Measurements from ENCODE around the gene CEMIP.

Gene CEMIP

DNA sequence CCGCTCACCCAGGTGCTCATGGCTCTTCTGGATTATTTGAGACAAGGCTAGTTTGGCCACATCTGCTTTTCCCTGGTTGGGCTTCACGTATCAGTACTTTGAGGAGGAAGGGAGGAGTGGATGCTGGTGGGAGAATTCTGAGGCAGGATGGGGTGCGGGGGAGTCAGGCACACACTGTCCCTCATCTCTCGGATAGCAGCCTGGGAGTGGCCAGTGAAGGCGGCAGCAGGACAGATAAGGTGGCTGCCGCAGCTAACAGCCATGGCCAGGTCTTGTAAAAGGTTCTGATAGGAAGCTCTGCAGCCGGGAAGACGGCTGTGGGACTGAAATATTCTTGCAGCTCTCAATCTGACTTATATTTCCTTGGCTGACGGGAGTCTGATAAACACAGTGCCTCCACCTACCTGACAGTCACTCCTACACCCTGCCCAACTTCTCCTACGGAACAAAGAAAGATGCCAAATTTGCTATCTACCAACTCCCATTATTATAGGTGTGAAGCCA, 123.2 kb downstream of the CEMIP start:
- DNase-seq, result no peak

DNA sequence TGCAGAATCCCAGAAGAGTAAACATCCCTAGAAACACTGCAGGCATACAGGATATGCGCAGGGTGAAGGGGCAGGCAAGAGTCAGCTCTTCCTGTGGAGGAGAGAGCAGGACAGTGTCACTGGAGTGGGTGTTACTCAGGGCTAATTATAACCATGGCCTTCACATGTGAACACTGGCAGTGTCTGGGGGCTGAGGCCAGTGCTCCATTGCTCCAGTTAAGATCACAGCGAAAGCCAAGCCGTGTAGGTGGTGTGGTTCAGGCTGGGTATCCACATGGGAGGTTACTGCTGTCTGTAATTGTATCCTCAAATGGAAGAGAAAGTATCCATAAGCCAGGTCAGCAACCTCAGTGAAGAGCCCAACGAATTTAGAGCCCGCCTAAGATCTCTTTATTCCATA, 125.8 kb downstream of the CEMIP start:
- DNase-seq, result no peak

DNA sequence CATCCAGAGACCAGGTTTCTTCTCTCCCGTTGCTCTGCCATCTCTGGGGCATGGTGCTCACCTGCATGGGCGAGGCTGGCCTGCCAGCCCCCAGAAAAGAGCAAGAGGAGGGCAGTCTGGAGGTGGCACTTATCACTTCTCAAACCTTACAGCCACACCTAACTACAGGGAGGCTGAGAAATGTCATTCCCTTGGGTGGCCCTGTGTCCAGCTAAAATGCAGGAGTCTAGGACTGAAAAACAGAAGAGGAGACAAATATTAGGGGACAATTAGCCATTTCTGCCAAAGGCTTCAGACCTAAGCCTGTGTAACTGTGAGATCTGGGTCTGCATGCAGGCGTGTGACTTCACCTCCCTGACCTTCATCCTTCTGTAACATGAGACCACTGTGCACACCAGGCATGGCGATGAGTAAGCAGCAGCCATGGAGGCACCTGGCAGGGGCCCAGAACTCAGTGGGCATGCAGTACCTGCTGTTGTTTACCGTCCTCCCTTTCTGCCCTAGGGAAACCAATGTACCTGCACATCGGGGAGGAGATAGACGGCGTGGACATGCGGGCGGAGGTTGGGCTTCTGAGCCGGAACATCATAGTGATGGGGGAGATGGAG, 127.1 kb downstream of the CEMIP start:
- no peak for DNase-seq

DNA sequence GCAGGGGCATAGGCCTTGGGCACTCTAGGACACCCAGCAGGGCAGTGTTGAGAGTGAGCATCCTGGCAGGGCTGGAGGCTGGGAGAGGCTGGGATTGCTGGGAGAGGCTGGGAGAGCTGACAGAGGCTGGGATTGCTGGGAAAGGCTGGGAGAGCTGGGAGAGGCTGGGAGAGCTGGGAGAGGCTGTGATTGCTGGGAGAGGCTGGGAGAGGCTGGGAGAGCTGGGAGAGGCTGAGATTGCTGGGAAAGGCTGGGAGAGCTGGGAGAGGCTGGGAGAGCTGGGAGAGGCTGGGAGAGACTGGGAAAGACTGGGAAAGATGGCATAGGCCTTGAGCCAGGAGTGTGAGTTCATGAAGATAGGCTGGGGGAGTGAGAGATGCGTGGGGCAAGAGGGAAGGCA, 132.7 kb downstream of the CEMIP start:
- no peak for DNase-seq

DNA sequence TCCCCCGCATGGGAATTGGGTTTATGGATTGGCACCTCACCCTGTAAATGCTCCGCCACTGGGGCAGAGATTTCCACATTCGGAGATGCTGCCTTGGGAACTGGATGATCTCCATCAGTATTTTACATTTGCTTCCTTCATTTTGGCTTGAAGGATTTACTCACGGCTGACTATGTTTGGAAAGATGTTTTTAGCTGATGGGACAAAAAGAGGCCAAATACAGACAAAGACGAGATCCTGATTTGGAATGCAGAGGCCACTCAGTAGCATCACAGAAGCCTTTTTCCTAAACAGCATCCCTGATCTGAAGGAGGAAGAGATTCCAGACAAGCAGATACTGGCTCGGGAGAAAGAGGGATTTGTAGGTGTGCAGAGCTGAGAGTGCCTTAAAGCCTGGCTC, 133.5 kb downstream of the CEMIP start:
- DNase-seq, result no peak

DNA sequence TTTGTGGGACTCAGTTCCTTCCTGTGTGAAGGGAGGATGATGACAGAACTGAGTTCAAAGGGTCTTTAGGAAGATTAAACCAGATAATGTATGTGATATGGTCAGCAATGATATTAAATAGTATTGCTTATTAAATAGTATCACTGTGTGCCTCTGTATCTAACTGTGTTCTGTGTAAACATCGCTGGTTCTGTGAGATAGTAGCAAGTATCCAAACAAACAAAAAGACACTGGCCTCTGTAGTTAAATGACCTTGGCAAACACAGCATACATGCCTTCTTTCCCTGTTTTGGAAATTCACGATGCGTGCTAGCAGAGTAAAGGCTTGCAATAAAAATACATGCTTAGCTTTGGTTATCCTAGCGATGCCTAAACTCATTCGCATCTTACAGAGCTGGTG, 134.4 kb downstream of the CEMIP start:
- DNase-seq, result no peak

DNA sequence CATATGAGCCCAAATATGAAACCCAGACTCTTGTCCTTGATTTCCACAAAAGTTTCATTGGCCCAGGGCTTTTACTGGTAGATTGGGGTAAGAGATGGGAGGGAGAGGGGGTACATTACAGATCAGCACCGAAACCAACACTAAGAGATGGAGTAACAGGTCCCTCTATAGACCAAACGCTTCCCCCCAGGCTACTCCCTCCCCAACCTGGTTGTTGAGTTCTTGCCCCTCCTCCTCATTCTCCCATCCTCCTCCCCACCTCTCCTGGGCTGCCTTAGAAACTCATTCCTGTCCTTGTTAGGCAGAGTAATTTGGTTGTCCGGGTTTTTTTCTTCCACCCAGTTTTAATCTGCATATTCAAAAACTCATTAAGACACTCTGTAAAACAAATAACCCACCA, 136.3 kb downstream of the CEMIP start:
- DNase-seq, result no peak

DNA sequence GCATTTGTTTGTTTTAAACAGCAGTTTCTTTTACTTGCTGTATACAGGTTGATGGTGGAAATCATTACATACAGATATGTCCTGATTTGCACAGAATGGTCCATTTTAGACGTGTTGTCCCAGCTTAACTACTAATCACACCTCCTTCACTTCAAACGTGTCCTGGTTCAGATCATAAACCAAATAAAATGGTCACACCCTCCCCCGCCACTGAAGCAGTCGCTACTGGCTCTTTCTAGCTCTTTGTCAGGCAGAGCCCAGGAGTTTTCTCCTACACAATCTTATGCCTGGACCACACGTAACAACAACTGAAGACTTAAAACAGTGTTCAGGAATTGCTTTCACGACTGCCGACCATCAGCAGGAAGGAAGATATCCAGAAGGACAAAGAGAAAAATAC, 136.9 kb downstream of the CEMIP start:
- no peak for DNase-seq

DNA sequence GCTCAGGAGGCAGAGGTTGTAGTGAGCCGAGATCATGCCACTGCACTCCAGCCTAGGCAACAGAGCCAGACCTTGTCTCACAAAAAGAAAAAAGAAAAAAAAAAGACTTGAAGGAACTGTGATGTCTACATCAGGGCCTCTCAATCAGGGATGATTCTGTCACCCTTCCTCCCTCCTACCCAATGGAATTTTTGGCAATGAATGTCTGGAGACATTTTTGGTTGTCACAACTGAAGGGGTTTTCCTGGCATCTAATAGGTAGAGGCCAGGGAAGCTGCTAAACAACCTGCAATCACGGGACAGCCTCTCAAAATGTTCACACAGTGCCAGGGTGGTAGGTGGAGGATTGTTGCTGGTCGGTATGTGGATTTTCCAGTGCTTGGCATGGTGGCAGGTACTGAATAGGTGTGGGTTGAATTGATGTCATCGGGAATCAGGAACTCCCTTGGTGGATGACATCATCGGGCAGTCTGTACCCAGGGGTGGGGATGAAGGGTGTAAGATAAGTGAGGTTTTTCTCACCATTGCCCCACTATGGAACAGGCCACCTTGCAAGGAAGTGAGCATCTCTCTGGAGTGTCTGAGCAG, 139.1 kb downstream of the CEMIP start:
- no peak for DNase-seq

DNA sequence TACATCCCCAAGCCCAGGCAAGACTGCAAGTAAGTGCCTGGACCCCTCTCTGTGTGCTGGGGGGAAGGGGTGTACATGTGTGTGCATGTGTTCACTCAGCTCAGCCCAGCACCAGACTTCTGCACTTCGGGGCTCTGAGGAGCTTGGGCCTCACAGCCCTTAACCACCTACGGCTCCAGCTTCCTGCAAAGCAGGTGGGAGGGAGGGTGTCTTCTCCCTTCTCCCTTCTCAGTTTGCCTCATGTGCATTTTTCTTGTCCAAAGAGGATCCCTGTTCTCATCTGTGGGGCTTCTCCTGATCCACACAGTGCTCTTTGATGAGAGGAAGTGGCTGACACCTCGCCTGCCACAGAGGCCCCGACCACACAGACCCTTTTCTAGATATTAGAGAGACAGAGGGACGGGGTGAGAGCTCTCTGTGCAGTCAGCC, 141.1 kb downstream of the CEMIP start:
- DNase-seq, result peak; percentile 28

DNA sequence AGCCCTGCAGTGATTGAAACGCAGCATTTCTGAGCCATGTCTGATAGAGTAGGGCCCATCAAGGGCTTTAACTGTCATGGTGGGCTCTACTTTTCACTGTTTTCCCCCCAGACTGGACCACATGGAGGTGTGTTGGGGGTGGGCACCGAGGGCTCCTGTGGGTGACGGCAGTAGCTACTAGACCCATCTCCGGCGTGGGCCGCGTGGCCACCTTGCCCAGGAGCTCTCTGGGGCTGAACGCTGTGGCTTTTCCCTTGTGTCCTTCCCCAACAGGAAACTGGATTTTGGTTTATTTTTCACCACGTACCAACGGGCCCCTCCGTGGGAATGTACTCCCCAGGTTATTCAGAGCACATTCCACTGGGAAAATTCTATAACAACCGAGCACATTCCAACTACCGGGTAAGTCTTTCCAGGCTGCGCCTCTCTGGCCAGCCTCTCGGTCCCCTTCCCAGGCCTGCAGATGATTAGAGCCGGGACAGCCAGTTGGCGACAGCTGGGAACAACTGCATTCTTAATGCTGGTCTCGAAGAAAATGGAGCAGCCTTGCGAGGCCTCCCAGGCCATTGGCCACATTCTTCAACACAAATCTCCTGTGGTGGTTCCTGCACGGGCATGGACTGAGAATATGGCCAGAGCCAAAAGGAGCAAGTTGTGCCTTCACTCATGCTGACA, 142.7 kb downstream of the CEMIP start:
- no peak for DNase-seq

DNA sequence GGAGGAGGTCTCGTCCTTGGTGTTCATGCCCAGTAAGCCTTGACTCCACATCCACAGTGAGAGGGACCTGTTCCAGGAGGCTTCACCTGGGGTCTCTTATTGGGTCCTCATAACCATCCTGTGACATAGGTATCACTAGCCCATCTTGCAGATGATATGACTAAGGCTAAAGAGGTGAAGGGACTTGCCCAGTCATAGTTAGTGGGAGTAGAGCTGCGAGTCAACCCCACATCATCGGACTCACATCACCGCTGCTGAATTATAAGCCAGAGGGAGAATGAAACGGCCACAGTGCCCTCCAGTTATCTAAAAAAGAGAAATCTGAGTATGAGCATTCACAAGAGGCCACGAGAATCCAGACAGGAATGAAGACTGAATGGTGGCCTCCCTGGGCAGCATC, 144.5 kb downstream of the CEMIP start:
- DNase-seq, result peak; percentile 14

DNA sequence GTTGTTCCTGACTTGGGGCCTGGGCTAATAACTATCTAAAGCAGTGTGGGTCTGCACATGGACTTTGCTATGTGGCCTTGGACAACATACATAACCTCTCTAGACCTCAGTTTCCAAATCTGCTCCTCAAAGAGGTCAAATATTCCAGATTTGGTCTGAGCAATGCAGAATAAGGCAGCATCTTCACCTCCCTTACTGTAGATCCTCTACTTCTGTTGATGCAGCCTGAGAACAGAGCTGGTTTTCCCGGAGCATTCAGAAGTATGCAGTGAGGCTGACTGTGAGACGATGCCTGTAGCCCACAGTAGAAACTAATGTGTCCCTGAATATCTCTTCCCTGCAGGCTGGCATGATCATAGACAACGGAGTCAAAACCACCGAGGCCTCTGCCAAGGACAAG, 145.1 kb downstream of the CEMIP start:
- DNase-seq, result no peak

DNA sequence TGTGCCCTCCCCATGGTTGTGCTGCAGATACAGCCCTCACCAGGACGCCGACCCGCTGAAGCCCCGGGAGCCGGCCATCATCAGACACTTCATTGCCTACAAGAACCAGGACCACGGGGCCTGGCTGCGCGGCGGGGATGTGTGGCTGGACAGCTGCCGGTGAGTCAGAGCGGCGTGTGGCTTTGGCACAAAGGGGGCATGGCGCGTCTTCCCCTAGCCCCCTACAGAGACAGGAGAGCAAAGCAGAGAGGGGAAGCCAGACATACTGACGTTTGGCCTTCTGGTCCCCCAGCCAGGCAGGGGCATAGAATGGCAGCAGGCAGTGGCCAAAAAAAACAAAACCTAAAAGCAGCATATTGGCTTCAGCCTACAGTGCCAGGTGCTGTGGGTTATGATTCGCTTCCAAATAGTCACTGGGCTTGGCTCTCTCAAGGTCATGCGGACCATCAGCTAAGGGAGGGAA, 146.5 kb downstream of the CEMIP start:
- DNase-seq, result no peak

DNA sequence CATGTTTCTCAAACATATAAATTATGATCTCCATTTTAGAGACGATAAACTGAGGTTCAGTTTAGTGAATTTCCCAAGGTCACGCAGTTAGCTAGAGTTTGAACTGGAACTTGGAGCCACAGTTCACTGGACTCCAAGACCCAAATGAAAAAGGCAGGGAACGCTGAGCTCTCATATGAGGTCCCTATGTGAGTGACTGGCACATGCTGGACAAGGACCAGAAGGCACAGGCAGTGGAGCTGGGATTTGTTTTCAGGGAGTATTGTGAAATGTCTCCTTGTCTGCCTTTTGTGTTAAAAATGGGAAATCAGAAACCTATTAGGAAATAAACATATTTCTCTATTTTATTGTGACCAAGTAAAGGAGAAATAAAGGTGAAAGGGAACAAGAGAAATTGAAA, 147.0 kb downstream of the CEMIP start:
- no peak for DNase-seq

DNA sequence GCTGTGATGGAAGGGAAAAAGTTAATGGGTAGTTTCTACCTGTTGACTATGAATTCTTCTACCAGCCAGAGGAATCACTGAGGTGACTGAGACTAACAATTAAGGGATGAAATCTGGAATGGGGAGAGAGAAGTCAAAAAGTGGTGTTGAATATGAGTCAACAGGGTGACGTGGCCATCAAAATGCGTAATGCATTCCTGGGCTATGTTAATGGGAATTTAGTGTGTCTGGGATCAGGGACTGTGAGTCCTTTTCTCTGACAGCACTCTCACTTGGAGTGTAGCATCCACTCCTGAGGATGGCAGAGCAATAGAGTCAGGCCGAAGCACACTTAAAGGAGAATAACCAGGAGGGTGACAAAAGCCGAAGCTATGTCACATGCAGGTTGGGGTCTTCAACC, 150.1 kb downstream of the CEMIP start:
- no peak for DNase-seq

DNA sequence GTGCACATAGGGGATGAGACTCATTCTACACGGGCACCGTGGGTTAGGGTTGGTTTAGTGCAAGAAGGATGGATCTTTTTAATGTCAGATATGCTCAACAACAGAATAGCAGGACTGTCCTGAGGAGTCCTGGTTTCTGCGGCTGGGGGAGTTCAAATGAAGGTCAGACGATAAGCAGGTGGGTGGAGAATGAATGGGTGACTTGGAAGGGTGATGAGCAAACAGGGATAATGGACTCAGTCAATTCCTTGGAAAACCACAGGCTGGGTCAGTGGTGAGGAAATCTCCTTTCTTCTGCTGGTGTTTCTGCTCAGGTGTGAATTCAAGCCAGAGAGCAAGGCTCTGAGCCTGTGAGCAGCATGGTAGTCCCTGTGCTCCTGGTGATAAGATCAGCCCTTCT, 150.5 kb downstream of the CEMIP start:
- DNase-seq, result no peak

DNA sequence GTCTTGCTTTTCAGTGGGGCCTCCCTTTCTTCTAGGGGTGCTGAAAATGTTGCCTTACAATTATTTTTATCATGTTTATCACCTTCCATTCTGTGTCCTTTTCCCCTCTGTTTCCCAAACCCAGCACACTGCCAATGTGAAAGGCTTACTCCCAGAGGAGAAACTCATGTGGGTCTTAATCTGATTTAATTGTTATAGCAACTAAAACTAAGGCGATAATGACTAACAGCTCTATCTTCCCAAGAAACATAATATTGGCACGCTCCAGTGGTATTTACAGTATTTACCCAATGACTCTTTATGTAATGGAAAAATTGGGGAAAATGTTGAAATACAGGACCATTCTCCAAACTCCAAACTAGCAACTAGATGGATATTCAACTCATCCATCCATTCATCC, 152.0 kb downstream of the CEMIP start:
- no peak for DNase-seq

DNA sequence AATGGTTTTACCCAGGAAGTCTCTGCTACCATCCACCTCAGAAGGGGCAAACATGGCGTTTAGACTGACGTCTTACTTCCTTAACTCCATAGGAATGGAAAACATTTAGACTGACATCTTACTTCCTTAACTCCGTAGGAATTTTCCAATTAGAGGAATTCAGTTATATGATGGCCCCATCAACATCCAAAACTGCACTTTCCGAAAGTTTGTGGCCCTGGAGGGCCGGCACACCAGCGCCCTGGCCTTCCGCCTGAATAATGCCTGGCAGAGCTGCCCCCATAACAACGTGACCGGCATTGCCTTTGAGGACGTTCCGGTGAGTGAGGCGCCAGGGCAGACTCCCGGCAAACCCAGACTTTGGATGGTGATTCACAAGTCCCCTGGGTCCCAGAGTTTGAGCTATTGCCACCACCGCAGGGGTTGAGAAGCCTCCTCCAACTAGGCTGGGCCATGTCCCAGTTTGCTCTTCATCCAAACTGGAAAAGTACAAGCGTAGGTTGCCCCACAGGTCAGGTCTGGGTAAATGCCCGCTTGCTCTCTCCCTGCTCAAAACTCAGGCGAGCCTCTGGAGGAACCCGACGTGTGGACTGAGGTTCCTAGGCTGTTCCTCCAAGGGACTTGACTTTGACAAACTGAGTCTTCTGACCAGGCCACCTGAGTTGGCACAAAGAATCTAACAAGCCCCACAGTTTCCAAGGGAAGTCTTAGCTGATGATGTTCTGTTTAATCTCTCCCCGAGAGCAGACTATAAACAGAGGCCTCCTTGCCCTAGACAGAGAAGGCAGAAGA, 152.7 kb downstream of the CEMIP start:
- no peak for DNase-seq

DNA sequence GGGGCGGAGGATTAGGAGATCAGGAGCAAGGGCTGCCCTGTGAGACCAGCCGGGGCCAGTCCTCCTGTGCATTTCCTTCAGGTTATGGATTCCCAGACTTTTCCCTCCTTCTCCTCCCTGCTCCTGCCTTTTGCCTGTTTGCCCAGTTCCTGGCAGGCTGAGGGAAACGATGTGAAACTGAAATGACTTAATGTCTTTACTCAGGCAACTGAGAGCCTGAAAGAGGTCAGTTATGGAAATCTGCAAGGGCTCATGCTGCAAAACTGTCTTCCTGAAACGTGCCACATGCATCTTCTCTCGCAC, 153.3 kb downstream of the CEMIP start:
- no peak for DNase-seq

DNA sequence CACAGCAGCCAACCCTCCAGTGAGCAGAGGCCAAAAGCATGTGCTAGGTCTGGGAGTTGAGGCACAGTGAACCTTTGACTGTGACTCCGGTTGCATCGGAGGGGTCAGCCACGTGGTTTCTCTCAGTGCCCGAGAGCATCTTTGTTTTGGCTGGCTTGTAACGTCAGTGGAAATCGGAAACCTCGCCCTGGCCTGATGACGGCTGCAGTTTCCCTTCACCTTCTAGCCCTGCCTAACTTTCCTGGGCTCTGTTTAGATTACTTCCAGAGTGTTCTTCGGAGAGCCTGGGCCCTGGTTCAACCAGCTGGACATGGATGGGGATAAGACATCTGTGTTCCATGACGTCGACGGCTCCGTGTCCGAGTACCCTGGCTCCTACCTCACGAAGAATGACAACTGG, 153.8 kb downstream of the CEMIP start:
- no peak for DNase-seq

DNA sequence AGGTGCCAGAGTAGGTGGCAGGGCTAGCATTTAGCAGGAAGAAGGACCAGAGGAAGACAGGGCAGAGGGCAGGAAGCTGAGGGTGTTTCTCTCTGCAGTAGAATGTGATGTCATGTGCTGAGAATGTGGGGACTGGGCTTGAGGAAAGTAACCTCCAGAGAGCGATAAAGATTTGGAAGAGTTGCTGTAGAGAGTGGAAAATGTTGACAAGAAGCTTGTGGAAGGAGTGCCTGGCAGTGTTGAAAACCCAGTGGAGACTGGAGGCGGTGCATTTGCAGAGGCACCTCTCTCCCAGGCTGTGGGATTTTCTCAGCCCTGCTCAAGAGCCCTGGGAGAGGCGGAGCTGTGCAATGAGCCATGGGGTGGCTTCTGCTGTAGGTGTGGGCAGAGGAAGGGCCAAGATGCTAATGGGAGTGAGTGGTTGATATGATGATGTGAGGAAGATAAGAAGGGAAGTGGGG, 155.6 kb downstream of the CEMIP start:
- no peak for DNase-seq

DNA sequence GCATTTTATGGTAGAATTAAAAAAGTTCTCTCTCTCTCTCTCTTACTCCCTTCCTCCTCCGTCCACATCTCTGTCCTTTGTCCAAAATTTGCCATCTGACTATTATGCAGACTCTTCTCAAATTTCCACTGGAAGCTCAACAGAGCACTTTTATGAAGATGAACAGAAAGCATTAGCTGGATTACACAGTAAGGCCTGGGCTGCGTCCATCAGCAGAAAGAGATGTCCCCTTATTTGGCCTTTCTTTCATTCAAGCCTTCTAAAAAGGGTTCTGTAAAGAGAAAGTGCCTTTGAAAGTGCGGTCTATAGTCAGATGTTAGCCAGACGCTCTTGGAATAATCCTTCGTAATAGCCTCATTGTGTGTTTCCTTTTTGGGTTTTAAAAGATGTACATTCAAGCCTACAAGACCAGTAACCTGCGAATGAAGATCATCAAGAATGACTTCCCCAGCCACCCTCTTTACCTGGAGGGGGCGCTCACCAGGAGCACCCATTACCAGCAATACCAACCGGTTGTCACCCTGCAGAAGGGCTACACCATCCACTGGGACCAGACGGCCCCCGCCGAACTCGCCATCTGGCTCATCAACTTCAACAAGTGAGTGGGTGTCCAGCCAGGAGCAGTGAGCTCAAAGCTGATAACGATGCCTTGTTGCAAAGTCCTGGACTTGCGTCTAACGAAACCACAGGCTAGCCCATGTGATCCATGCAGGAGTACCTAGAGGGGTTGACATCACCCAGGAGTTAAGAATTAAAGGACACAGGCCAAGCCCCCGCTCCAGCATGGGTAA, 157.3 kb downstream of the CEMIP start:
- DNase-seq, result no peak

Measured in activated CD4-positive, alpha-beta T cell treated with anti-CD3 and anti-CD28 coated beads for 48 hours (primary cell).